ENCODE results near the gene URB2. TPM values are rescaled to one million over a fixed set of nuclear protein-coding genes. Genes with fewer than 3 reads are reported as not detected.
A peak's percentile ranks its signal among the peaks of the same experiment; 100 is the strongest.

The URB2 gene
- total RNA-seq, 1 experiment from 2014 or later: 24.6 TPM

GRCh38 chr1:229691362-229691761, 65.3 kb downstream of the URB2 start (continued):
- TF ChIP-seq ATF2 (CRISPR knock-in tag; IDR thresholded peaks at IDR 0.05; ENCODE audit: borderline replicate concordance, low read depth) (no peak), HMGXB4 (CRISPR knock-in tag; IDR thresholded peaks at IDR 0.05) (no peak), USF2 (CRISPR knock-in tag; IDR thresholded peaks at IDR 0.05) (no peak), SOX15 (CRISPR knock-in tag; IDR thresholded peaks at IDR 0.05) (no peak), ZNF671 (CRISPR knock-in tag; IDR thresholded peaks at IDR 0.05) (no peak)

- Mint-ChIP-seq H3K36me3 (no peaks in the 10 kb centered on the region), H3K9me3 (no peaks in the 10 kb centered on the region), H3K4me1 (peaks cover 56% of the 10 kb centered on the region), H3K27ac (peak overlapping the region; percentile 99), H3K4me3 (no peak overlapping the region), H3K27me3 (ENCODE audit: low read depth) (no peaks in the 10 kb centered on the region)
- CTCF ChIA-PET: interaction anchor here (0.6 to 2.8 kb wide), 2 partner anchors 22 to 399 kb away, joined by 3 to 13 read pairs; no protein-coding TSS in a partner anchor
- TF ChIP-seq PRDM15 (CRISPR knock-in tag; IDR thresholded peaks at IDR 0.05) (no peak), ATF2 (CRISPR knock-in tag; IDR thresholded peaks at IDR 0.05; ENCODE audit: borderline replicate concordance, low read depth) (no peak), SP1 (CRISPR knock-in tag; conservative IDR thresholded peaks at IDR 0.05) (no peak), ZNF425 (CRISPR knock-in tag; conservative IDR thresholded peaks at IDR 0.05) (no peak), GTF2I (CRISPR knock-in tag; conservative IDR thresholded peaks at IDR 0.05) (no peak), FOXK1 (CRISPR knock-in tag; IDR thresholded peaks at IDR 0.05) (no peak)
- ATAC-seq (no peak), DNase-seq (ENCODE audit: low spot score) (no peak)
- POLR2A ChIA-PET: no interaction called here
Observed at GRCh38 chr1:229693129-229693900, 67.3 kb downstream of the URB2 start.

Data from WTC11 (cell line).